HG03342 (cell line): ENCODE results near the gene PRKN.

ENCODE experiments used
- ATAC-seq: cut with Tn5 transposase; IDR thresholded peaks from one replicate; pipeline ENCODE4 v1.9.1; 2021; ENCODE audit warnings: mild to moderate bottlenecking, moderate library complexity; ENCODE audit not compliant: unreplicated experiment

PRKN gene

DNA sequence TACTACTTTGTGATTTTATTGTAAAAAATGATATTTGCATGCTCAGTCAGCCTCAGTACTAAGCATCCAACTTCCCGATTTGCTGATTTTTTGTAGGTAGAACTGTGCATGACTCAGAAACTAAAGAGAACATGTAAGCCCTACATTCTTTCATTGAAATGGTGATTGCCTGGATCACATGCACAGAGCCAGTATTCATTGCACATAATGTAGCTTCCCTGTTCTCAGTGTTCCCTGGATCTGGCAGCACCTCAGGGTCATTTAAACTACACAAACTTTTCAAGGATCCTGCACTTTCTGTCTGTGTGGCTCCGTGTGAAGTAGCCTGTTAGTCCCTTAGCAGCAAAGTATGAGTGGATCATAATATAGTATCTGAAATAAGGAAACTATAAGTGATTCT, 1030.8 kb downstream of the PRKN start:
- ATAC-seq, result no peak

DNA sequence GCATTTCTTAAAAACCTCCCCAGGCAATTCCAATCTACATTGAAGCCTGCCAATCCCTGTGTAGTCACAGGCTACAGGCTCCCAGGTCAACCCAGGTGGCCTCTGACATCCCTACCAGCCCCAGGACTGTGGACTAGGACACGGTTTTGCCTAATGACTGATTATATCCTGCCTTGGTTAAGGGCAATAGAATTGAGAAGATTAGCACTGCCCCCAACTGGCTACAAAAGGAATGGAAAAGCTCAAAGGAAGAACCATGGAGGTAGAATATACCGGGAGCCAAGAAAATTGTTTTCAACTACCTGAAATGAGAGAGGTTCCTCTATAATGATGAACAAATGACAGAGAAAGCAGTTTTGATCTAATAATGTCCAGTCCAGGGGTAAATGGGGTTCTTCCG, 1032.6 kb downstream of the PRKN start:
- ATAC-seq, result no peak

DNA sequence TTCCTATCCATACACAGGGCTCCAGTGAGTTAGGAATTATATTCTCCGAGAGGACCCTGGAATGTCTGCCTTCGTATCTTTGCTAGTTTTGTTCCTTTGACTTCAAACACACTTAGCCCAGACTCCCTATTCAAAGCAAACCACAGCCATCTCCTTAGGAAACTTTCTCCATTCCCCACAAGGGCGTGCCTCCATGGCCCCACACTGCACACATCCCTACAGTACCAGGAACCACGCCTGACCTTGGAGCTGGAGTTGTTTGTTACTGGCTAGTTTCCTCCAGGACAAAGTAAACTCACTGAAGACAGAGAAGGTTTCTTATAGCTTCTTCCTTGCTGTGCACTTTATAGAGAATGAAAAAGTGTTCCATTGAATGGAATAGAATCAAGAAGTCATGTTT, 1040.9 kb downstream of the PRKN start:
- ATAC-seq, result no peak

DNA sequence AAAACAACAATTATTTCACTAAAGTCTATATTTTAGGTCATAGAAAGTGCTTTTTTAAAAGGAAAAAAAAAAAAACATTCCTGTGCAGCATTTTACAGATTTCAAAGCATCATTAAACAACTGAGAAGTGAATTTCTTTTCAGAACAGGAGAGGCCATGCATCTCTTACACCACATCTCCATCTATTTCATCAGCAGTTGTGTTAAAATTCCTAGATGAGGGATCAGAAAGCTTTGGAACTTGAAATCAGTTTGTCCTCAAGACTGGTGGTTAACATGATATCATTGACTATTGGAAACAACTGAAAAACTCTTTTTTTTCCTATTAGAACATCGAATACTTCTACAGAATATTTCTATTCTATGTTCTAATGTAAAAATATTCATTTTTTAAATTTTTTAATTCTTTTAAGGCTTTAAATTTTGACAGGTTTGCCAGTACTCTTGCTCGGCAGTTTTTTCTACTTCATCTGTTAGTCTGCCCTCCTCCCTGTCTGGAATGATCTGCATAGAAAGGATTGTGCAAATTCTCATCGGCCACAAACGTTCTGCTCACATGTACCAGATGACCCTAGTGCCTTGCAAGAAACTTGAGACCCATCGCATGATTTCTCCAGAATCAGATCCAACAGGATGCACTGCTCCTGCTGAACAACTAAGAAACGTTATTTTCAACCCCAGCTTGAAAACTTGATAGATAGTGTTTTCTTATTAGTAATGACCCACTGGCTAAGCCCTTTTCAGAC, 1042.7 kb downstream of the PRKN start:
- ATAC-seq, result no peak

DNA sequence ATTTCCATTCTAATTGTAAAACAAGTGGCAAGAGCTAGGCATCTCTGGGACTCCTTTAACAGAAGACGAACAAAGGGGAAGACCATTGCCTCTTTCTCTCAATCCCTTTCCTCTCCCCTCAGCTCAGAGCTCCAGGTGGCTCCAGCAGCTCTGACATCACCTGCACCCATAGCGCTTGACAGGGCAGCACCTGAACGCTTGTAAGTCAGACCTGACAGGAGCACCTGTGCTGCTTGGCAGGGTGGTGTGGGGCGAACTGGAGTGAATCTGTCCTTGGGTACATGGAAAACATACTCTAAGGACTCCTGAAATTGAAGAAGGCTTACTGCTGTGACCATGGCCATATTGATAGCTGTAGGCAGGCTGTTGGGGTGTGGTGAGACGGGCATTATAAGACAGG, 1044.2 kb downstream of the PRKN start:
- no peak for ATAC-seq

DNA sequence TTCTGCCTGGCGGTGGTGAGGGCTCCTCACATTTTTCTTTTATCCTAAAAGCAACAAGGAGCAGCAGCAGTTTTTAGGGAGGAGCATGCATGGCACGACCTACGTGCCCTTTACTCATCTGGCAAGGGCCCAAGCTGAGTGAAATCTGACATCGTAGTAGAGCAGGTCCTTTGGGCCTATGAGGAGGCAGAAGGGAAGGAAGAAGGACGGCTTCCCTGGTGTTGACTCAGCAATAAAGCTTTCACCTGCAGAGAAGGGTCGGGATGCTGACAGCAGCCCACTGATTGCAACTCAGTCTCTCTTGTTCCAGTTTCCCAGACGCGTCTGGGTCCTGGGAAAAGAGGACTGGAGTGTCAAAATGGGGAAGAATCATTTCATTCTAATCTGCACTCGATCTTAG, 1044.6 kb downstream of the PRKN start:
- ATAC-seq, result no peak

DNA sequence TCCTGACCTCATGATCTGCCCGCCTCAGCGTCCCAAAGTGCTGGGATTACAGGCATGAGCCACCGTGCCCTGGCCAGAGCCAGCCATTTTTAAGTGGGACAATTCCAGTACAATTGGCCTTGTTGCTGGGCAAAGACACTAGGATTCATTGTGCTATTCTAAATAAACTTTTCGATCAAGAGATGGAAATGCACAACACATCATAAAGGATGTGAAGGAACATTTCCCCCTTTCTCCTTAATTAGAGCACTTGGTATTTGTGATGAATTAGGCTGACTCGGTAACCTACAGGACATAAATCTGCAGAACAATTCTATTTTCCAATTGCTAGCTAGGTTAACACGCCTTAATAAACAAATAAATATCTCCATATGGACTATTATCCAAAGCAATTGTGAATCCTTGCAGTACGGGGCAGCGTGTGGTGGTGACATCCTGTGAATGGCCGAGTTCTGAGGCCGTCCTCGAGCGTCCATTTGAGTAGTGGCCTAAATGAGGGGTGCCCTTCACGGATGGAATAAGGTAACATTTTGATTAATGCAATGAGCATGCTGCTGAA, 1047.5 kb downstream of the PRKN start:
- ATAC-seq, result no peak

DNA sequence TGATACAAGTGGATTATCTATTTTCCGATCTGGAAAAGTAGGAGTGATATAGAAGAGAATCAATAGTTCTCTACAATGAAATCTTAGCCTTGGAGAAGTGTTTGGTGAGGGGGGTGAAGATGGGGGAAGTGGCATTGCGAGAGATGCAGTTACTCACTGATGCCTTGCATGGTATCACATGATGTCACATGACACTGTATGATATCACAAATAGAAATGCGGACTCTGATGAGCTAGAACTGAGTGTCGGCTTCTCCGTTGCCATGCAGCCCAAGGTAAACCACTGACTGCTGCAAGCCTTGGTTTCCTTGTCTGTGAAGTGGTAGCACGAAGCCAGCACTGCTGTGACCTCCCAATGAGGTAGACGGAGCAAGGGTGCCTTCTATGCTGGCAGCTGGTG, 1050.4 kb downstream of the PRKN start:
- ATAC-seq, result no peak

DNA sequence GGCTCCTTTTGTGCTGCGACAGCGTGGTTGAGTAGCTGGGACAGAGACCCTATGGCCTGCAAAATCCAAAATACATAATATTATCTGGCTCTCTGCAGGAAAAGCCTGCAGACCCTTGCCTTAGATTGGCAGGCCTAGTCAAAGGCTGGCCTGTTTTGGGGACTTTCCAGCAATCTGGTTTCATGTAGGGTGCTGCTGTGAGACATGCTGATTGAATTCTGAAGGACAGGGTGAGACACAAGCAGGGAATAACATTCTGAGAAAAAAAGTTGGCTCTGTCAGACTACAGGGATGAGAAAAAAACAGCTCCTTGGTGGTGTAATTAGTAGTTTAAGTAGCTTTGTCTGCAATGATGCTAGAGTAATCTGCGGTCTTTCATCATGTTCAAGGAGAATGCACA, 1051.0 kb downstream of the PRKN start:
- no peak for ATAC-seq

DNA sequence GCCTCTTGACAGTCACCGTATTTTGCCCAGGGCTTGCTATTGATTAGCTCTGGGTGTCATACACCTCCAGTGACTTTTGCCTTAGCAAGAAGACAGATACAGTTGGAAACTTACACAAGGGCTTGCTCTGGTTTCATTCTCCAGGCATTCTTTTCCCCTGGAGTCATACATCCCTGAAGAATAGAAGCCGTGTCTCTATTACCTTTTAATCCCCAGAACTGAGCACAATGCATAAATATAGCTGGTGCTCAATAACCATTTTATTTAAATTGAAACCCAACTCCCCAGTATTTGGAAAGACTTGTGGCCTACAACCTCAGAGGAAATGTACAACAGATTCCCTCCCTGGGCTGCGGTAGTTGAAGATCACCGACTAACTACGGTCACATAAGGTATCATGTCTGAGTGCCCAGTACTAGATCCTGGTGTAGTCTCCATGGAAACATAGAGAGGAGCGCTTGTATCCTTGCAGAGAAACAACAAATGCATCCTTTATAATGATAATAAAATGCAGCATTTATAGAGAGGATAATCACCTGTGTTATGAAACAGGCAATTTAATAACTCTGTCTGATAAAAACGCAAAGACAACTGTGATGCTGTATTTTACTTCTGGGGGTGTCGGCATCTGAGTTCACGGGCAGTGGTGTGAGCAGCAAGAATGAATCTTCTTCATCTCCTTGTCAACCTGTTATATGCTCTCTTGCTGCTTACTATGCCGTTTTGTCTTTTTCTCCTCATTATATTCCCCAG, 1052.5 kb downstream of the PRKN start:
- ATAC-seq, result no peak

DNA sequence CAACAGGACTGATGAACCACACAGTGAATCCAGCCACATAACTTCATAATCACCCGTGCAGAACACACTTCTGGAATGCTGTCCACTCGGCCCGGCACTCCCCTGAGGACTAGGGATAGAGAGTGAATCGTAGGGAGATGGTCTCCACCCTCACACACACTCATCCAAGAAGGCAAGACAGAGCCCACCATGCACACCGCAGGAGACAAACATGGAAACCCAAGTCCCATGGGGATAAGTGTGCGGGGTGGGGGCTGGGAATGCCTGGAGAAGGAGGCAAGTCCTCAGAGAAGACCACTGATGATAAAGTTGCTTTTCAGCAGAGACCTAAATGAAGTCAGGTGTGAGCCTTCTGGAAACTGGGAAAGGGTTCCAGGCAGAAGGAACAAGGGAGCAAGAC, 1054.5 kb downstream of the PRKN start:
- no peak for ATAC-seq

DNA sequence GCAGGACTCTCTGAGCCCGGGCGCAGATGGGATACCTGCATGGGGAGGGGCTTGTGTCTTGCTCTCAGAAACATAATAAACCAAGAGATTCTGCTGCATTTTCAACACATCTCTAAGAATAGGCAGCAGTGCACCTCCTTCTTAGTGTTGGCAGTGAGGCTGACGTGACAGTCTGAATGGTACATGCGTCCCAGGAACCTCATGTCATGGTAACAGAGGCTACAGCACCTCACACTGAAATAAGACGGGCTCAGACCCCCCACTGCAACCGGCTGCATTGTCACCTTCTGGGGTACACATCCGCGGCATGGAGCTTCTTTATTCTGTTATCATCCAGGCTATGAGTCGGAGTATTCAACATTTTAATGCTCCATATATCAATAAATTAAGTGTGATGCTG, 1056.4 kb downstream of the PRKN start:
- ATAC-seq, result no peak

DNA sequence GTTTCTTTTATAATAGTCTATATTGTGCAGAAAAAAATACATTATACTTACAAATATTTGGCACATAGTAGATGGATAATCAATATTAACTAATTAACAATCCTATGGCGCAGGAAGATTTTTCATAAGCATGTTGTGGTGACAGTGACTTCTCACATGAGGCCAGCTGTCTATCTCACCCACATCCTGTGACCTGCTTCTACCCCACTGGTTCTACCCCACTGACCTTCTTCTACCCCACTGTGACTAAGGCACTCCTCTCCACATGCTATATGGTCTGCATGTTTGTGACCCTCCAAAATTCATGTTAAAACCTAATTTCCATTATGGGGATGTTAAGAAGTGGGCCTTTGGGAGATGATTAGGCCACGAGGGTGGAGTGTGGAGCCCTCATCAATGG, 1058.9 kb downstream of the PRKN start:
- no peak for ATAC-seq

DNA sequence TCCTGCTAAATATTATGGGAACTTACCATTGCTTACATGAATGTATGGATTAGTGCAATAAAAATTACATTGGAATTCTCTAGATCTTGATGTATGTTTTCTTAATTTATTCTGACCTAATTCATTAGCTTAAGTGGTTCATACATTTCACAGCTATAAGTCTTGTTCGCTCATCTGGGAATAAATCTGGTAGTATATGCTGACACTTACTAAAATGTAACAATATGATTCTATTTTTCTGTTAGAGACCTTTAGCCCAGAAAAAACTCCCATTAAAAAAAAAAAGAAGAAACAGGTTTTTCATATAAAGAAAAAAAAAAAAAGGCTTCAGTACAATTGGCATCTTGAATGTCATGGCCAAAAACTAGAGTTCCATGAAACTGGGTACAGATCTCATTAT, 1059.6 kb downstream of the PRKN start:
- no peak for ATAC-seq

DNA sequence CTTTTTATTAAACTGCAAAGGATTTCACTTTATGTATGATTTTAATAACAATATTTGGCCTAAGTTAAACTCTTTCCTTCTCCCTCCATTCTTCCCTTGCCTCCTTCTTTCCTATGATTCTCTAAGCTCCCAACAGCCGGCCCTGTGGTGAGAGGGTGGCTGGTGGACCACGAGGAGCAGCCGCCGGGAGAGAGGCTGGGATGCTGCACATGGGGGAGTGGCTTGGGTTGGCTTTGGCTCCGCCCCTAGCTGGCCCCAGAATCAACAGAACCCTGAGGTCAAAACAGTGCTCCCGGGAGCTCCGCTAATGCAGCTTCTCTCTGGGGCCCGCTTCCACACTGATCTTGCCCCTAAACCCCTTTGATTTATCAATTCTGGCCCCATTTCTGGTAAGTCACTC, 1063.9 kb downstream of the PRKN start:
- ATAC-seq, result no peak

DNA sequence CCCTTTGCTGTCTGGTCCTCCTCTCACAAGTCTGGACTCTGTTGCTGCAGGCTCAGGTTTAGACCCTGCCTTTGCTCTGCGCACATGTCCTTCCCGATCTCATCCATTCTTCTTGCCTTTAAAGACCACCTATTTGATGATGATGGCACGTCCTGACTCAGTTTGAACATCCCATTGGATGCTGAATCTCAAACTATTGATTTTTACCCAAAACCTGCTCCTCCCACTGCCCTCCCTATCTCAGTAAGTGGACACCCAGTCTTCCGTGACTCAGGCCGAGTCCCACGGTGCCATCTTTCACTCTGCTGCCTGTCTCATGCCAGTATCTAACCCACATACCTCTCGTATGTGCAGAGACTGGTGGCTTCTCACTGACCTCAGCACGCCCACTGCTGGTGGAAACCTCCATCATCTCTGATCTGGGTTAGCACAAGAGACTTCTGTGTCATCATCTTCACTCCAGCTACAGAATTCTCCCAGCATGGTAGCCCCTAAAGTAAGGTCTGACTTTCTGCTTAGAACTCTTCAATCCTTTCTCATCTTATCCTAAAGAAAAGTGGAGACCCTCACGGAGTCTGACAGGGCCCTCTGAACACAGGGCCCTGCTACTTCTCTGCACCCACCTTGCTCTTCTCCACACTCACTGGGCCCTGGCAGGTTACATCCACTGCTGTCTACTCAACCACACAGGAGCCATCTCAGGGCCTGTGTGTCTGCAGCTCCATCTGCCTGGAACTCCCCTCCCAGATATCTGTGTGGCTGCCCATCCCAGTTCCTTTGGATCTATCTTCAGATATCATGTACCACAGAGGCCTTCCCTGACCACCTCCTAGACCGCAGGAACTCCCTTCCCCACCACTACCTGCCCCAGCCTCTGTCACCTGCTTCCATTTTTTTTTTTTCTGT, 1066.6 kb downstream of the PRKN start:
- ATAC-seq, result no peak

DNA sequence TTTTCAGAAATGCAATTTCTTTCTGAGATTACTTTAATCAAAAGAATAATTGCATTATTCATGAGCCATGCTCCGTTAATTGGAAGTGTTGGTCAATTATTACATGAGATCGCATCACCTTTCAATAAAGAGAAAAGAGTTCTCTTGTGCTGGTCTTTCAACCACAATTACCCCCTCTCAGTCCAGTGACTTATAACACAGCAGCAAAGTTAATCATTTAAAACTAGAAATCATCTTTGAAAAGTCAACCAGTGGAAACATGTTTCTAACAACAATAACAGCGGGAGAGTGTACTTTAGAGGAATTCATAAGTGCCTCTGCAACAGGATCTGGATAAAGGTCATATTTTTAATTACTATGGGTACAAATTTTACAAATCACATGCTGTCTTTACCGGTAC, 1069.4 kb downstream of the PRKN start:
- no peak for ATAC-seq

DNA sequence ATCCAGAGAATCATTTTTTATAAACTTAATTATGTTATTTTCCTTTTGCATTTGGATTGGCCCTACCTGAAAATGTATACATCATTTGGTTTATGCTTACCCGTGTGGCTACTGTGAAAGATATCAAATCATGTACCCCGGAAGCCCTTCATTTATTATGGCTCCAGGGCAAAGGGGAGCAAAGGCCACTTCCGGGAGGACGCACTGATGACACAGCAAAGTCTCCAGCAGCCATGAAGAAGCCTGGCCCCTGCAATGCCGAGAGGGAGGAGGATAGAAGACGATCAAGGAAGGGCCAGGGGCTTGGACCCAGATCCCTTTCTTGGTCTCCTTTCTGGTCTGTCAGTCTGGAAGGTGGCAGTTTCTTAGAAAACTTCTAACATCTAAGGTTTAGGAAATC, 1073.4 kb downstream of the PRKN start:
- no peak for ATAC-seq

DNA sequence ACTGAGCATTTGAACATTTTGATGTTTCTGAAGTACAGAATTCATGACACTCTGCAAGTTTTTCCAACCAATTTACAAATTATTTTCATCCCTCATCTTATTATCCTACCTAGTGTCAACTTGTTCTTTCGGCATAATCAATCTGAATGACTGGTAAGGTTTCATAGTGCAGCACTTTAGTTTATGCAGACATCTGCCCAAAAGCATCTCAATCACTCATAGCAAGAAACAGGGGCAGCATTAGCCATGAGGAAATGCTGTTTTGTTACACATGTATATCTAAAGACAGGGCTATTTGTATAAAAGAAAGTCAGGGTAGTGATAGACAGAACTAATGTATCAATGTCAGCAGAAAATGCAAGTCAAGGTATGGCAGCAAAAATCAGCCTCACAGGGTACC, 1075.6 kb downstream of the PRKN start:
- no peak for ATAC-seq

DNA sequence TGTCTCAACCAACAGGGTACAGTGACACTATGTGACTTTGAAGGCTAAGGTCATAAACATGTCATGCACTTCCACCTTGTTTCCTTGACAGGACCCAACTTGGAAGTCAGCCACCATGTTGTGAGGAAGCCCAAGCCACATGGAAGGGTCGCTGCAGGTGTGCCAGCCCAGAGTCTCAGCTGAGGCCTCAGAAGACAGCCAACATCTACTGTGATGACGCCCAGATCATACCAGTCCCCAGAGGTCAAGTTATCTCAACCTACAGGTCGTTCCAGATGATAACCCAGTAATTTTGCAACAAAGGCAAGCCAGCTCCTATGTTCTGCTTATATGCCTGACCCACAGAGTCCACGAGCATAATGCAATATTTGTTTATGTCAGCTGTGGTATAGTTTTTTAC, 1077.7 kb downstream of the PRKN start:
- ATAC-seq, result no peak

DNA sequence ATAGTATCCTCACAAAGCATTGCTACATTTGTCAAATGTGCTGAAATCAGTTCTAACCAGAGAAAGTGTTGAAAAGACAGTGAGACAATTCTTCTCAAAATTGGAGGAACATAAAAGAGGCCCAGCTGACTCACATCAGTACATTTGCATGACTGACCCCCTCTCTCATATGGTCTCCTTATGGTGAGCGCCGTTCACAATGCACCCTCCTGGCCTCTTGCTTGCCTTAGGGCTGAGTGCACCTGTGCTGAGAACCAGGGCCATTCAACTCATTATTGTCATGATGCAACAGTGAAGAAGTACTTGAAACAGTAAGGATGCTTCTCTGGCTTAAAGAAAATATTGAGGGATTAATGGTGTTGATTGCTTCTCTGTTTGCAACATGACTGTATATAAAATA, 1078.5 kb downstream of the PRKN start:
- ATAC-seq, result no peak
